ENCODE measurements around the gene GPR143.

GPR143 gene

DNA sequence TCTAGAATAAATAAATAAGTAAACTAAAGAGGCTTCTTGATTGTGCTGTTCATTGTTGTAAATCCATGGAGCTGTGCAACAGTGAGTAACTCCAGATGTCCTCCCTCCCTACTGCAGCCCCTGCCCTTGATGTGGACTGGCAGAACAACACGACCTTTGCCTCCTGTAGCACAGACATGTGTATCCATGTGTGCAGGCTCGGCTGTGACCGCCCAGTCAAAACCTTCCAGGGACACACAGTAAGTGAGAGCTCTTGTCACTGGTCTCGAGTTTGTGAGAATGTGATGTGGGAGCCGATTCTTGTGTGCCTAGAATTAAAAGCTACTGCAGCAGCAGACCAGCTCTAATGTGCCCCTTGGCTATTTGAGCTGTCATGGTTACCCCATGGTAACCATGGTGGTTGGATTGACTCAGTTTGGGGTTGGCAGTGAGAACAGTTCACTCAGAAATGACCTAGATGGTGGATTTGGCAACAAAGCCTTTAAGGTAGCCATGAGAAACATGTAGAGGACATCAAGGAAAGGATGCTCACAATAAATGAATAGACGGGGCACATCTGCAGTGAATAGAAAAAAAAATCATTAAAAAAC lies 60.7 kb downstream of the GPR143 start:
- H3K27ac Mint-ChIP-seq = no peak overlapping the region

GRCh38 chrX:9703406-9703805 lies 62.2 kb downstream of the GPR143 start:
- Mint-ChIP-seq H3K36me3 (peaks cover 11% of the 10 kb centered on the region), H3K4me1 (peaks cover 5% of the 10 kb centered on the region)

More for the DNA sequence above, 60.7 kb downstream of the GPR143 start:
- Mint-ChIP-seq H3K4me1 (peaks cover 12% of the 10 kb centered on the region), H3K27me3 (no peaks in the 10 kb centered on the region), H3K4me3 (no peak overlapping the region), H3K36me3 (peaks cover 11% of the 10 kb centered on the region), H3K9me3 (no peaks in the 10 kb centered on the region)

GRCh38 chrX:9701790-9702189 lies 63.9 kb downstream of the GPR143 start:
- H3K4me1 Mint-ChIP-seq = no peaks in the 10 kb centered on the region
- no peak overlapping the region for H3K27ac Mint-ChIP-seq
- H3K4me3 Mint-ChIP-seq = no peak overlapping the region
- H3K27me3 Mint-ChIP-seq = no peaks in the 10 kb centered on the region
- peaks cover 12% of the 10 kb centered on the region for H3K36me3 Mint-ChIP-seq
- H3K9me3 Mint-ChIP-seq = no peaks in the 10 kb centered on the region

More at GRCh38 chrX:9703406-9703805, 62.2 kb downstream of the GPR143 start:
- Mint-ChIP-seq H3K9me3 (no peaks in the 10 kb centered on the region), H3K4me3 (no peak overlapping the region), H3K27ac (no peak overlapping the region), H3K27me3 (no peaks in the 10 kb centered on the region)

DNA sequence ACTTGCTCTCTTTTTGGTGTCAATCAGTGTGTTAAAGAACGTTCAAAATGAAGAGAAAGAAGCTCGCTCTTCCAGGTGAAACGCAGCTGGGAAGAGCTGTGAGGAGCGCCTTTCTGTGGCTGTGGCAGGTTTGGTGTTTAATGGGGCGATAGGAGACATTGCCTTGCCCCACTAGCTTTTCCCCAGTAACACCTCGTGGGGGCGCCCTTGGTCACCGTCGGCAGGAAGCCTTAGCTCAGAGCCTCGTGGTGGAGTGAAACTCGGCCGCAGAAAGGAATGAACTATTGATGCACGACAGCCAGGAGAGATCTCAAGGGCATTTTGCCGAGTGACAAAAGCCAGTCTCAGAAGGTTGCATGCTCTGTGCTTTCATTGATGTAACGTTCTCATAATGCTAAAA lies 65.1 kb downstream of the GPR143 start:
- Mint-ChIP-seq H3K9me3 (no peaks in the 10 kb centered on the region), H3K4me1 (no peaks in the 10 kb centered on the region), H3K36me3 (peaks cover 14% of the 10 kb centered on the region), H3K27me3 (no peaks in the 10 kb centered on the region), H3K27ac (no peak overlapping the region), H3K4me3 (no peak overlapping the region)

GRCh38 chrX:9698576-9698975 lies 67.1 kb downstream of the GPR143 start:
- H3K4me1 Mint-ChIP-seq = no peaks in the 10 kb centered on the region
- H3K4me3 Mint-ChIP-seq = no peak overlapping the region
- H3K27ac Mint-ChIP-seq = no peak overlapping the region
- H3K36me3 Mint-ChIP-seq = peaks cover 9% of the 10 kb centered on the region
- no peaks in the 10 kb centered on the region for H3K9me3 Mint-ChIP-seq
- no peaks in the 10 kb centered on the region for H3K27me3 Mint-ChIP-seq

GRCh38 chrX:9693307-9694001 lies 72.2 kb downstream of the GPR143 start:
- no peak overlapping the region for H3K4me3 Mint-ChIP-seq
- no peaks in the 10 kb centered on the region for H3K9me3 Mint-ChIP-seq
- no peak overlapping the region for H3K27ac Mint-ChIP-seq
- H3K4me1 Mint-ChIP-seq = no peaks in the 10 kb centered on the region
- H3K27me3 Mint-ChIP-seq = no peaks in the 10 kb centered on the region
- peaks cover 8% of the 10 kb centered on the region for H3K36me3 Mint-ChIP-seq

GRCh38 chrX:9690046-9690445 lies 75.6 kb downstream of the GPR143 start:
- Mint-ChIP-seq H3K4me1 (no peaks in the 10 kb centered on the region), H3K9me3 (no peaks in the 10 kb centered on the region), H3K27ac (no peak overlapping the region), H3K4me3 (no peak overlapping the region), H3K27me3 (no peaks in the 10 kb centered on the region), H3K36me3 (peaks cover 5% of the 10 kb centered on the region)

GRCh38 chrX:9688833-9689232 lies 76.8 kb downstream of the GPR143 start:
- no peaks in the 10 kb centered on the region for H3K9me3 Mint-ChIP-seq
- H3K27me3 Mint-ChIP-seq = no peaks in the 10 kb centered on the region
- no peak overlapping the region for H3K4me3 Mint-ChIP-seq
- H3K4me1 Mint-ChIP-seq = no peaks in the 10 kb centered on the region
- no peak overlapping the region for H3K27ac Mint-ChIP-seq
- H3K36me3 Mint-ChIP-seq = peaks cover 5% of the 10 kb centered on the region

- Mint-ChIP-seq H3K4me1 (no peaks in the 10 kb centered on the region), H3K27me3 (no peaks in the 10 kb centered on the region), H3K27ac (no peak overlapping the region), H3K4me3 (no peak overlapping the region), H3K9me3 (no peaks in the 10 kb centered on the region), H3K36me3 (peaks cover 5% of the 10 kb centered on the region)
These were observed 77.7 kb downstream of the GPR143 start for GRCh38 chrX:9687899-9688298.

DNA sequence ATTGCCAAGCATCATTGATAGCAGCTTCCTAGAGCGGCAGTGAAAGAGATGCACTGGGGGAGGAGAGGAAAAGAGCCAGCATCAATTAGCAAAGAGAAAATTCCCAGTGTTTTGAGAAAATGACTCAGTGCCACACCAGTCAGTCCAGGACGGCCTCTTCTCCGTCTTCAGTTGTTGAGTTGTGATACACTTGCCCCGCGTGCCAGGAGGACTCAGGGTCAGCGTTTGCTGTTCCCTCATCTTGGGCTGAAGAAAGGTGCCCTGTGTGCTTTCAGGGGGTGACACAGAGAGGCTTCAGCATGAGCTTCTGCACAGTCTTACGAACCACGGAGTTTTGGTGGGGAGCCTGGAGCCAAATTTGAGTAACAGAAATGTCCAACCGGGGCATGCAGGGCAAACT lies 82.3 kb downstream of the GPR143 start:
- Mint-ChIP-seq H3K27me3 (no peaks in the 10 kb centered on the region), H3K27ac (no peak overlapping the region), H3K9me3 (no peaks in the 10 kb centered on the region), H3K36me3 (peaks cover 1% of the 10 kb centered on the region), H3K4me3 (no peak overlapping the region), H3K4me1 (peaks cover 3% of the 10 kb centered on the region)

DNA sequence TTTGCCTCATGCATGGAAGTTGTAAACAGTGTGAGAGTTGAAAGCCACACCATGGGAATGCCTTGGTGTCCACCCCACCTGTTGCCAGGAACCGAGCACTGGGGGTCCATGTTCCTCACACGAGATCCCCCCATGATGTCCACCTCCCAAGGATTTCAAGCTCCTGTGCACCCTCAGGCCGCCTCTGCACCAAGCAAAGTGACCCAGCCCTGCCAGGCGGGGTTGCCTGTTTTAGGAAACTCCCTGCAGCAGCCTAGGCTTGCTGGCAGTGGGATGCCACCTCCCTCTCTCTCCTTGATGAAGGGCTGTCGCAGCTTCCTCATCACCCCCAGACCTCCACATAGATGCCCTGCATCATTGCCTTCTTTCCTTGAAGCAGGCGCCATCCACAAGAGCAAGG lies 82.8 kb downstream of the GPR143 start:
- no peak overlapping the region for H3K27ac Mint-ChIP-seq
- H3K9me3 Mint-ChIP-seq = no peaks in the 10 kb centered on the region
- peaks cover 3% of the 10 kb centered on the region for H3K36me3 Mint-ChIP-seq
- H3K27me3 Mint-ChIP-seq = no peaks in the 10 kb centered on the region
- H3K4me3 Mint-ChIP-seq = no peak overlapping the region
- peaks cover 7% of the 10 kb centered on the region for H3K4me1 Mint-ChIP-seq

DNA sequence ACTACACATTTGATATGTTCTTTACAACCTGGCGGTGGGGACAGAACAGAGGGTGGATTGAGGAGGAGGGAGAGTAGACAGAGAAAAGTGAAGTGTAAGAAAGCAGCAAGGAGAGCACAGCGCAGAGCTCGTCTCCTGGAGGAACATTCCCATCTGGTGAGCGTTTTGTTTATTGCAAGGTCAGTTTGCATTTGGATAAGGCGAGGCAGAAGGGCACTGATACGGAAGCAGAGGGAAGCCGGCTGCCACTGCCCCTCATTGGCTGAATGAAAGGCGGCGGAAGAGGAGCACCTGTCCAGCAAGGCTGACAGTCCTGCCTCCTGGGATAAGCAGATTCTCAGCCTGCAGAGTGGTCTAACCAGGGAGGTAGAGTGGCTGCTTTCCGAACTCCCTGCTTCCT lies 83.2 kb downstream of the GPR143 start:
- Mint-ChIP-seq H3K9me3 (no peaks in the 10 kb centered on the region), H3K27me3 (no peaks in the 10 kb centered on the region), H3K36me3 (peaks cover 5% of the 10 kb centered on the region), H3K4me1 (peaks cover 11% of the 10 kb centered on the region), H3K27ac (no peak overlapping the region), H3K4me3 (no peak overlapping the region)

- Mint-ChIP-seq H3K36me3 (peaks cover 8% of the 10 kb centered on the region), H3K4me1 (peaks cover 21% of the 10 kb centered on the region), H3K27ac (no peak overlapping the region)
These were observed 84.2 kb downstream of the GPR143 start for GRCh38 chrX:9681422-9681821.

GRCh38 chrX:9681011-9681410 lies 84.6 kb downstream of the GPR143 start:
- Mint-ChIP-seq H3K4me3 (no peak overlapping the region), H3K36me3 (peaks cover 8% of the 10 kb centered on the region), H3K27me3 (no peaks in the 10 kb centered on the region), H3K9me3 (no peaks in the 10 kb centered on the region), H3K4me1 (peaks cover 24% of the 10 kb centered on the region), H3K27ac (no peak overlapping the region)

More at GRCh38 chrX:9681422-9681821, 84.2 kb downstream of the GPR143 start:
- Mint-ChIP-seq H3K4me3 (no peak overlapping the region), H3K27me3 (no peaks in the 10 kb centered on the region), H3K9me3 (no peaks in the 10 kb centered on the region)

DNA sequence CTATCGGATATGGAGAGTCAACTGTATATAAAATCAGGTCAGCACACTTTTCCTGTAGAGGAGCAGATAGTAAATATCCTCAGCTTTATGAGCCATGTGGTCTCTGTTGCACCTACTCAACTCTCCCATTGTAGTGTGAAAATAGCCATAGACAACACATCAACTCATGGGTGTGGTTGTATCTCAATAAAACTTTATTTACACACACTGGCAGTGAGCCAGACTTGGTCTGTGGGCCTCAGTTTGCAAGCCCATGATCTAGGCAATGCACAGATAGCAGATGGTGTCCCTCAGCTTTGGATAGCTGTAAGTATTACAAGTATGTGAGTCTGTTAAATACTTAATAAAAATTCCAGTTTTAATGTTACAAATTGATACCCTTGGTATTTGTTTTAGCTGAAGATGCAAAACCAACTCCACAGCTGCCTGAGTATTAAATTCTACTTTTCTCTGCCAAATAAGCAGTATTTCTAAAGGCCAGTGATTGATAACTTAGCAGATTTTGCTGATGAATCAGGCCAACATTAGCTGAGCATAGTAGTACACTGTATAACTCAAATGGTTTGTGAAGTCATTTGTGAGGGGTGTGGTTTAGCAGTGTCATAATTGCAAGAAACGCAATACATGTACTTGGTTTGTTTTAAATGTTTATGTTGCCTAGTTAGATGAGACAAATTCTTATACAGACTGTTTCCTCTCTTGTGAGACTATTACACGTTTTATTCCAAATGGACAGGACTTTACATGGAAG lies 87.3 kb downstream of the GPR143 start:
- Mint-ChIP-seq H3K4me3 (no peak overlapping the region), H3K27ac (no peak overlapping the region), H3K9me3 (no peaks in the 10 kb centered on the region), H3K4me1 (peaks cover 26% of the 10 kb centered on the region), H3K27me3 (no peaks in the 10 kb centered on the region), H3K36me3 (peaks cover 11% of the 10 kb centered on the region)

DNA sequence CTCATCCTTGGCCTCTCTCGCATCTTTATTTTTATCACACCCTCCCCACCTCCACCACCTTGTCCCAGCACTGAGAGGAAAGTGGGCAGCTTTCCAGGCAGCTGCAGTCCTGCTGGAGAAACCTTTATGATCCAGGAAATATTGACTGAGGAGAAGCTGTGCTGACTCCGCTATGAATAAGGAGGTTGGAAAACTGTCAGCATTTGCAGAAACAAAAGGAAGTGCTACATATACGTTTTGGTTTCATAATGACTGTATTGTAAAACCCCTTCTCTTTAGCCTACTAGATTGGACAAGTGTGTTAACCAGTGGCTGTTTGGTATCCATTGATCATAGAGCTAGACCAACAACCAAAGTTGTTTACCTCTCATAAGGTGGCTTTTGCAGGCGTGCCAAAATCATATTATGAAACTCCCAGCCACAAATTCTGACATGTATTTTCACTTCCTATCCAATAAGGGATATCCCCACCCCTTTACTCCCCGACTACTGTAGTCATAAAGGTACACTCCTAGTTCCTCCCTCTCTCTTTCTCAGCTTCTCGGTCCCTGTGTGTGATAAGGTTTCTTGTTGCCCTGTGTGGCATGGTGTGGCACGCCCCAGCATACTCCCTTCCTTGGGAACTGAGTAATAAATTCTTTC lies 88.4 kb downstream of the GPR143 start:
- Mint-ChIP-seq H3K4me1 (peaks cover 30% of the 10 kb centered on the region), H3K27ac (peak overlapping the region; percentile 41), H3K27me3 (no peaks in the 10 kb centered on the region), H3K9me3 (no peaks in the 10 kb centered on the region), H3K4me3 (peak overlapping the region; percentile 39), H3K36me3 (peaks cover 15% of the 10 kb centered on the region)

Data from activated naive CD4-positive, alpha-beta T cell treated with anti-CD3 and anti-CD28 coated beads, Interleukin-2, amount 50 U/mL, for 24 hours (primary cell).